ENCODE data around the gene MAP4K5. TPM values are rescaled to one million over a fixed set of nuclear protein-coding genes. Genes with fewer than 3 reads are reported as not detected.

MAP4K5 gene
- total and polyA plus RNA-seq, 12 donors, result 9.2 to 205 (median 33.4) TPM

DNA sequence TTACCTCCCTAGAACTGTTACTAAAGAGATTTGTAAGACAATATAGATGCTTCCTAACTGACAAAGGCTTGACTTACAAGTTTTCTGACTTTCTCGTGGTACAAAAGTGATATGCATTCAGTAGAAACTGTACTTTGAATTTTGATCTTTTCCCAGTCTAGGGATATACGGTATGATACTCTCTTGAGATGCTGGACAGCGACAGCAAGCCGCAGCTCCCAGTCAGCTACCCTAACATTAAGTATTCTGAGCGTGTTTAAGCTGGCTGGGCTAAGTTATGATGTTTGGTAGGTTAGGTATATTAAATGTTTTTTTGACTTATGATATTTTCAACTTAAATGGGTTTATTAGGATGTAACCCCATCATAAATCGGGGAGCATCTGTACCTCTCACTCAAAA, 80.5 kb downstream of the MAP4K5 start:
- H3K4me3 ChIP-seq, result no peak overlapping the region
- no peaks in the 10 kb centered on the region for H3K9me3 ChIP-seq (replicated peaks in 1 of 3)
- H3K27me3 ChIP-seq, result no peaks in the 10 kb centered on the region
- 95 to 97% (median 96%) methylated on average over 6 of the region's 6 CpGs for WGBS, 4 donors
- H3K27ac ChIP-seq, result no peak overlapping the region
- no peak for DNase-seq
- peaks cover 0 to 19% of the 10 kb centered on the region in 2 donors for H3K4me1 ChIP-seq (replicated peaks in 1 of 2)
- H3K36me3 ChIP-seq (replicated peaks in 1 of 2), result peaks cover 0 to 14% of the 10 kb centered on the region in 2 donors
- intact Hi-C loops (cut with DNase I), result no loop called here
- TF ChIP-seq, protein P1, sequence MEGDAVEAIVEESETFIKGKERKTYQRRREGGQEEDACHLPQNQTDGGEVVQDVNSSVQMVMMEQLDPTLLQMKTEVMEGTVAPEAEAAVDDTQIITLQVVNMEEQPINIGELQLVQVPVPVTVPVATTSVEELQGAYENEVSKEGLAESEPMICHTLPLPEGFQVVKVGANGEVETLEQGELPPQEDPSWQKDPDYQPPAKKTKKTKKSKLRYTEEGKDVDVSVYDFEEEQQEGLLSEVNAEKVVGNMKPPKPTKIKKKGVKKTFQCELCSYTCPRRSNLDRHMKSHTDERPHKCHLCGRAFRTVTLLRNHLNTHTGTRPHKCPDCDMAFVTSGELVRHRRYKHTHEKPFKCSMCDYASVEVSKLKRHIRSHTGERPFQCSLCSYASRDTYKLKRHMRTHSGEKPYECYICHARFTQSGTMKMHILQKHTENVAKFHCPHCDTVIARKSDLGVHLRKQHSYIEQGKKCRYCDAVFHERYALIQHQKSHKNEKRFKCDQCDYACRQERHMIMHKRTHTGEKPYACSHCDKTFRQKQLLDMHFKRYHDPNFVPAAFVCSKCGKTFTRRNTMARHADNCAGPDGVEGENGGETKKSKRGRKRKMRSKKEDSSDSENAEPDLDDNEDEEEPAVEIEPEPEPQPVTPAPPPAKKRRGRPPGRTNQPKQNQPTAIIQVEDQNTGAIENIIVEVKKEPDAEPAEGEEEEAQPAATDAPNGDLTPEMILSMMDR (IDR thresholded peaks at IDR 0.05), result no peak
- no peak for TF ChIP-seq POLR2A (IDR thresholded peaks at IDR 0.05)

DNA sequence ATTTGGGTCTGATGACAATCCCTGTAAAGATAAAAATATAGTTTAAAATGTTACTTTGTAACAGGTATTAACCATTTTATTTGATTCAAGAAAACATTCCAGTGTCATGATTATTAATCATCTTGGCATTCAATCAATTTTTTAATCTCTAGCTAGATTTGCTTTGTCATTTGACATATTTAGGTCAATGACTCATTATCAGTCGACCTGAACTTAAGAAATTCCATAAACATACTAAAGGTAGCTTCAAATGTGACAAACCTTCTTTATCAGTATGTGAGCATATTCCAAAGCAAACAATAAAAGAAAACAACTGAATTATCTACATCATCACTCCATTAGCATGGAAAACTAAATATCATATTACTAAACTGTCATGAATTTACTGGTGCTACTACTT, 84.9 kb downstream of the MAP4K5 start:
- no peak for DNase-seq
- Histone ChIP-seq H3K4me3 (no peak overlapping the region), H3K9me3 (replicated peaks in 1 of 3) (no peaks in the 10 kb centered on the region), H3K36me3 (replicated peaks in 1 of 2) (peaks cover 0 to 36% of the 10 kb centered on the region in 2 donors), H3K27me3 (no peaks in the 10 kb centered on the region), H3K27ac (no peak overlapping the region), H3K4me1 (replicated peaks in 1 of 2) (peaks cover 0 to 12% of the 10 kb centered on the region in 2 donors)
- intact Hi-C loops (cut with DNase I), result no loop called here
- 14 to 27% (median 25%) methylated on average over 1 of the region's 1 CpG for whole genome bisulfite sequencing, 4 donors
- TF ChIP-seq POLR2A (IDR thresholded peaks at IDR 0.05), result no peak
- TF ChIP-seq, protein P1 (IDR thresholded peaks at IDR 0.05), result no peak

DNA sequence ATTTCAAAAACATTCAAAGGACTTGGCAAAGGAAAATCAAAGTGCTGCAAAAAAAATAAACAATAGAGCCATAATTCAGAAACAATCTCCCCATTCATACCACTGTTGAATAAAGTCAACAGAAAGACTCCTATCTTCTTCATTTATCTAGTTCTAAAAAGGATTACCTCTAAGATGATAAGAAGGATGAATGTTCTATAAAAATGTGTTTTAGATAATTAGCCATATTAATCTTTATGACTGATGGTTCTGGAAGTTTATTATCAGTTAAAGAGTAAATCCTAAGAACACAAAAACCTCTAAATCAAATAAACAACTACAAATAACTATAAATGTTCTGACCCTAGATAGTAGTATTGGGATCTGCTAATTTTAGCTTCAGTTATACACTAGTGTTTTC, 97.8 kb downstream of the MAP4K5 start:
- no peak for TF ChIP-seq POLR2A (IDR thresholded peaks at IDR 0.05)
- TF ChIP-seq, protein P1 (IDR thresholded peaks at IDR 0.05), result no peak
- no peak overlapping the region for H3K27ac ChIP-seq
- intact Hi-C loops (cut with DNase I), result no loop called here
- DNase-seq, result no peak
- no peaks in the 10 kb centered on the region for H3K27me3 ChIP-seq
- peaks cover 0 to 11% of the 10 kb centered on the region in 2 donors for H3K36me3 ChIP-seq (replicated peaks in 1 of 2)
- no peaks in the 10 kb centered on the region for H3K9me3 ChIP-seq (replicated peaks in 1 of 3)
- no peak overlapping the region for H3K4me3 ChIP-seq
- no peaks in the 10 kb centered on the region for H3K4me1 ChIP-seq (replicated peaks in 1 of 2)

DNA sequence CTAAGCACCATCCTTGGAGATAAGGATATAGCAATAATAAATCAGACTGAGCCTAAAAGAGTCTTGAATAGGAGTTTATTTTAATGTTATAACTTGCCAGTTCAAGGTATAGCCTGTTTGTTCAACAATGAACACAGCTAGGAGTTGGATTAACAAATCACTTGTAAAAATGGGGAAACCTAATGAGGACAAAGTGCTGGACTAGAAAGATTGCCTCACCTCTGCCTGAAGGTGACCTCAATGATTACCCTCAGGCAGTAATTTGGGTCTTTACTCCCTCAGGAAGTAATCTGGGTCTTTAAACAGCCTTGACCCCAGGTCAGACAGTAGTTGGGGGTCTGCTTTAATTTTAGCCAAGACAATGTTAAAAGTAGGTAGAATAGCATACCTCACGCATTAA, 100.2 kb downstream of the MAP4K5 start:
- H3K27ac ChIP-seq, result no peak overlapping the region
- no peaks in the 10 kb centered on the region for H3K27me3 ChIP-seq
- no peaks in the 10 kb centered on the region for H3K4me1 ChIP-seq (replicated peaks in 1 of 2)
- DNase-seq, result no peak
- whole genome bisulfite sequencing, 4 donors, result 96 to 100% (median 98%) methylated on average over 1 of the region's 1 CpG
- peaks cover 0 to 3% of the 10 kb centered on the region in 2 donors for H3K36me3 ChIP-seq (replicated peaks in 1 of 2)
- intact Hi-C loops (cut with DNase I), result no loop called here
- H3K4me3 ChIP-seq, result no peak overlapping the region
- TF ChIP-seq, protein P1 (IDR thresholded peaks at IDR 0.05), result no peak
- TF ChIP-seq POLR2A (IDR thresholded peaks at IDR 0.05), result no peak
- H3K9me3 ChIP-seq (replicated peaks in 1 of 3), result no peaks in the 10 kb centered on the region

All from adrenal gland (tissue), 12 donors.